Measurements from ENCODE around the gene CDK4. TPM values are rescaled to one million over a fixed set of nuclear protein-coding genes. Genes with fewer than 3 reads are reported as not detected.

The CDK4 gene
- total RNA-seq, 2 donors from 2014 or later = 132 to 242 TPM

GRCh38 chr12:57744194-57744776 is 7.8 kb downstream of the CDK4 start:
- peaks cover 65% of the 10 kb centered on the region for H3K36me3 Mint-ChIP-seq (ENCODE audit: low read depth)
- peak; percentile 54 for ATAC-seq (replicated peaks)
- H3K4me1 Mint-ChIP-seq = peaks cover 23% of the 10 kb centered on the region
- H3K9me3 Mint-ChIP-seq = no peaks in the 10 kb centered on the region
- peak overlapping the region; percentile 95 for H3K4me3 Mint-ChIP-seq
- peak overlapping the region; percentile 93 for H3K27ac Mint-ChIP-seq
- H3K27me3 Mint-ChIP-seq = no peaks in the 10 kb centered on the region

DNA sequence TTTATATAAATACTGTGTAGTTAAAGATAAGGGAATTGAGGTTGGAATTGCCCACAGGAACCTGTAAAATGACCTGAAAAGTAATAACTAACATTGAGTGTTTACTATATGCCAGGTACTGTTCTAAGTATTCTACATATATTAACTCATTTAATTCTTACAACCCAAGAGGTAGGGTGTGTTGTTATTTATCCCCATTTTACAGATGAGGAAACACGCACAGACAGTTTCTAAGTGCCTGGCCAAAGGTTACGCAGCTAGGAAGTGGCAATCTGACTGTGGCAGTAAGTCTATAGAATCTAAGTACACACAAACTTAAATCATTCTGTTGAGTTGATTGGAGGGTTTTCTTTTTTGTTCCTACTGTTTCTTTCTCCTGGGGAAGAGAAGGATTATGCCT is 8.3 kb downstream of the CDK4 start:
- Mint-ChIP-seq H3K27me3 (no peaks in the 10 kb centered on the region), H3K9me3 (no peaks in the 10 kb centered on the region), H3K4me1 (peaks cover 26% of the 10 kb centered on the region), H3K27ac (peak overlapping the region; percentile 93), H3K4me3 (peak overlapping the region; percentile 95), H3K36me3 (ENCODE audit: low read depth) (peaks cover 65% of the 10 kb centered on the region)
- no peak for ATAC-seq (replicated peaks)

- Mint-ChIP-seq H3K4me1 (peaks cover 26% of the 10 kb centered on the region), H3K27me3 (no peaks in the 10 kb centered on the region)
Observed at GRCh38 chr12:57741844-57742738, 10.0 kb downstream of the CDK4 start.

GRCh38 chr12:57741413-57741789 is 10.7 kb downstream of the CDK4 start:
- Mint-ChIP-seq H3K4me1 (peaks cover 30% of the 10 kb centered on the region), H3K27ac (peak overlapping the region; percentile 97), H3K9me3 (no peaks in the 10 kb centered on the region), H3K4me3 (peak overlapping the region; percentile 99), H3K36me3 (ENCODE audit: low read depth) (peaks cover 49% of the 10 kb centered on the region), H3K27me3 (no peaks in the 10 kb centered on the region)
- no peak for ATAC-seq (replicated peaks)

More at GRCh38 chr12:57741844-57742738, 10.0 kb downstream of the CDK4 start:
- peaks cover 49% of the 10 kb centered on the region for H3K36me3 Mint-ChIP-seq (ENCODE audit: low read depth)
- H3K9me3 Mint-ChIP-seq = no peaks in the 10 kb centered on the region
- H3K27ac Mint-ChIP-seq = peak overlapping the region; percentile 97
- peak; percentile 74 for ATAC-seq (replicated peaks)
- peak overlapping the region; percentile 99 for H3K4me3 Mint-ChIP-seq

GRCh38 chr12:57740656-57741412 is 11.3 kb downstream of the CDK4 start:
- H3K4me3 Mint-ChIP-seq = peak overlapping the region; percentile 99

DNA sequence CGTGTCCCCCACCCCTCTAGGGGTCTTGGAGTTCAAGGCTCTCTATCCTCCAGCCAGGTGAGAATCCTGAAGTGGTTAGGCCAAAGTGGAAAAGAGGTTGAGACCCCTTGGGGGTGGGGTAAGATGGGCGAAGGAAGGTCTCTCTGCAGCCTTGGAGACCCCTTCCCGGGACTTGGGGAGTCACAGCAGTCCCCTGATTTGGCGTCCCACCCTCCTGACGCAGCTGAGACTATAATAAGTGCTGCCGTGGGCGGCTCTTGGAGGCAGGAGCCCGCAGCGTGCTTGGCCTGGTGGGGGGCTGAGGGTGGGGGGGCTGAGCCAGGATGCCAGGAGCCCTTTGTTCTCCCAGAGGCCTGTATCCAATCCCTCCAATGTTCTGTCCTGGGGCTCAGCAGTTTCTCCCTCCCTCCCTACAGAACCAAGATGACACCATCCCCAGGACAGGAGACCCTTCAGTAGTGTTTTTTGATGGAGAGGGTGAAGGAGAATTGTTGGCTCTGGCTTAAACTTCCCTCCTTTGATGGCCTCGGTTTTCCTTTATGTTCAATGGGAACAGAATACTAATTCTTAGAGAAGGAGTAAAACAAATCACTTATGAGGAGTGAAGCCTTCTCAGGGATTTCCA is 12.1 kb downstream of the CDK4 start:
- no peaks in the 10 kb centered on the region for H3K9me3 Mint-ChIP-seq
- peak overlapping the region; percentile 97 for H3K27ac Mint-ChIP-seq
- no peak for ATAC-seq (replicated peaks)

More at GRCh38 chr12:57740656-57741412, 11.3 kb downstream of the CDK4 start:
- peak; percentile 68 for ATAC-seq (replicated peaks)
- no peaks in the 10 kb centered on the region for H3K27me3 Mint-ChIP-seq
- peaks cover 32% of the 10 kb centered on the region for H3K4me1 Mint-ChIP-seq
- peak overlapping the region; percentile 97 for H3K27ac Mint-ChIP-seq
- H3K9me3 Mint-ChIP-seq = no peaks in the 10 kb centered on the region
- peaks cover 46% of the 10 kb centered on the region for H3K36me3 Mint-ChIP-seq (ENCODE audit: low read depth)

GRCh38 chr12:57739387-57739786 is 12.7 kb downstream of the CDK4 start:
- Mint-ChIP-seq H3K4me1 (peaks cover 27% of the 10 kb centered on the region), H3K36me3 (ENCODE audit: low read depth) (peaks cover 48% of the 10 kb centered on the region), H3K4me3 (peak overlapping the region; percentile 99), H3K9me3 (no peaks in the 10 kb centered on the region), H3K27me3 (no peaks in the 10 kb centered on the region), H3K27ac (peak overlapping the region; percentile 80)
- no peak for ATAC-seq (replicated peaks)

More for the DNA sequence above, 12.1 kb downstream of the CDK4 start:
- Mint-ChIP-seq H3K27me3 (no peaks in the 10 kb centered on the region), H3K4me3 (peak overlapping the region; percentile 99), H3K36me3 (ENCODE audit: low read depth) (peaks cover 48% of the 10 kb centered on the region), H3K4me1 (peaks cover 27% of the 10 kb centered on the region)

DNA sequence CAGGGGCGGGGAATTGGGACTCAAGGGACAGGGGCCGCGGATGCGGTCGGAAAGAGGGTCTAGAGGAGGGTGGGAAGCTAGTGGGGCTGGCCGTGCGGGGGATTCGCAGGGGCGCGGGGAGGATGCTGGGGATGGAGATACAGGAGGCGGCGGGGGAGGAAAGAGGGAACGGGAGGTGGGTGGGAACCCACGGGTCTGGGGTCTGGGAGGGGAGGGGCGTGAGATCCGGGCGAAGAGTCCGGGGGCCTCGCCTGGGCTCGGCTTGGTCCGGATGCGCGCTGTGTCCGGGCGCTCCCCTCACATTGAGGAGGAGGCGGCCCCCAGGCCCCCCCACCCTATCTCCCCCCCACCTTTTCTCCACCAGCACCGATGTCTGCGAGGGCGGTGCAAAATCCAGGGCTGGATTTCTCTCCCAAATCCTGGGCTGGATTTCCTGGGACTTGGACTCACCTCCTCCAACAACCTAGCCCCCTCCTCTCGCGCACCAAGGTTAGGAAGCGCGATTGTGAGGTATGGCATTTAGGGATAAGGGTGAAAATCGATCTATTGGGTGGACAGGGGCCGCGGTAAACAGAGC is 13.4 kb downstream of the CDK4 start, which contains the start of gene AGAP2:
Gene AGAP2 (minus strand): TSS at position 82 of the 577 bp plus-strand sequence. CDS start 496 bp downstream, outside the sequence.
- Mint-ChIP-seq H3K4me1 (peaks cover 22% of the 10 kb centered on the region), H3K27me3 (no peaks in the 10 kb centered on the region), H3K9me3 (no peaks in the 10 kb centered on the region), H3K27ac (peak within 1 kb of the TSS; percentile 80), H3K36me3 (ENCODE audit: low read depth) (peaks cover 51% of the 10 kb centered on the region), H3K4me3 (peak within 1 kb of the TSS; percentile 99)
- no peak for ATAC-seq (replicated peaks)

DNA sequence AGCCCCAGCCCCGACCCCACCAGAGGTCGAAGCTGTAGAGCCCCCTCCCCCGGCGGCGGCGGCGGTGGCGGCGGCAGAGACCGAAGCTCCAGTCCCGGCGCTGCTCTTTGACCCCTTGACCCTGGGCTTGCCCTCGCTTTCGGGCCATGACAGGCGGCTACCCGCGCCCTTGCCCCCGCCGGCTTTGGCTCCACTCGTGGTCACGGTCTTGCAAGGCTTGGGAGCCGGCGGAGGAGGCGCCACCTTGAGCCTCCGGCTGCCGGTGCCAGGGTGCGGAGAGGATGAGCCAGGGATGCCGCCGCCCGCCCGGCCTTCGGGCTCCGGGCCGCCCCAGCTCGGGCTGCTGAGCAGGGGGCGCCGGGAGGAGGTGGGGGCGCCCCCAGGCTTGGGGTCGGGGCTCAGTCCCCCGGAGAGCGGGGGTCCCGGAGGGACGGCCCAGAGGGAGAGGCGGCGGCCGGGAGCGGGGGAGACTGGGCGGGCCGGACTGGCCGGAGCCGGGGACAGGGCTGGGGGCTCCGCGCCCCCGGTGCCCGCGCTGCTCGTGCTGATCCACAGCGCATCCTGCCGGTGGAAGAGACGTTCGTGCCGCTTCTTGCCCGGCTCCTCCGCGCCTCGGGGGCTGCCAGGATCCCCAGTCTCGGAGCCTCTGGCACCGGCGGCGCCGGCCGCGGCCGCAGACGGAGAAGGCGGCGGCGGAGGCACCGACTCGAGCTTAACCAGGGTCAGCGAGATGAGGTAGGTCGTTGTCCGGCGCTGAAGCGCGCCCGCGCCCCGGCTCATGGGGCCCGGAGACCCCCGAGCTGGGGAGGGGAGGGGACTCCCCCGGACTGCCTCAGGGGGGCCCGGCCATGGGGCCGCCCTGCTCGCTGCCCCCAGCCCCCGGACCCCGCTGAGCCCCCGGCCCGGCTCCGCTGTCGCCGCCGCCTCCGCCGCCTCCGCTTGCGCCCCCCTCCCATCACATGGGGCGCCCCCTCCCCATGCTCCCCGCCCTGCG is 14.3 kb downstream of the CDK4 start:
- peaks cover 61% of the 10 kb centered on the region for H3K36me3 Mint-ChIP-seq (ENCODE audit: low read depth)

DNA sequence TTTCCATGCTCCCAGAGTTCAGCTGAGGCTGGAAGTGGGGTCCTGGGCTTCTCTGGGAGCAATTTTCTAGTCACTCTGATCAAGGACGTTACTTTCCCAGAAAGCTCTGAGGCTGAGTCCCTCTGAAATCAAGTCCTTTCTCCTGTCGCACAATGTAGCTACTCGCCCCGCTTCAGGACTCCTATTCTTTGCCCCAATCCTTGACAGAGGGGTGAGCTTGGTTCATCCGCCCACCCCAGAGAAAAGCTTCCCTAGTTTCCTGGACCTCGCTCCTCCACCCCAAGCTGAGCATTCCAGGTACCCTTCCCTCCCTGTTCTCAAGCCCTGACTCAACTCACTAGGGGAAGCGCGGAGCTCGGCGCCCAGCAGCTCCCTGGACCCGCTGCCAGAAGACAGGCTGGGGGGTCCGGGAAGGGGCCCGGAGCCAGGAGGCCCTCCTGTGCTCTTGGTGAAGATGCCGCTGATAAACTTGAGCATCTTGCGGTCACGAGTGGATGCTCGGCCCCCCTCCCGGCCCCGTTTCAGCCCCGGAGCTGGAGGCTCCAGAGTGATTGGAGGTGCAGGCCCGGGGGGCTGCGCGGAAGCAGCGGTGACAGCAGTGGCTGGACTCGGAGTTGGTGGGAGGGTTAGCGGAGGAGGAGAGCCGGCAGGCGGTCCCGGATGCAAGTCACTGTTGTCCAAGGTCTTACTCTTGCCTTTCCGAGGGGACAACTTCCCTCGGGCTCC is 15.2 kb downstream of the CDK4 start:
- Mint-ChIP-seq H3K4me1 (peaks cover 27% of the 10 kb centered on the region), H3K9me3 (no peaks in the 10 kb centered on the region), H3K36me3 (ENCODE audit: low read depth) (peaks cover 69% of the 10 kb centered on the region), H3K27ac (peak overlapping the region; percentile 78), H3K4me3 (no peak overlapping the region), H3K27me3 (no peaks in the 10 kb centered on the region)
- no peak for ATAC-seq (replicated peaks)

More for the DNA sequence above, 14.3 kb downstream of the CDK4 start:
- H3K4me1 Mint-ChIP-seq = peaks cover 23% of the 10 kb centered on the region
- no peak for ATAC-seq (replicated peaks)
- H3K27ac Mint-ChIP-seq = no peak overlapping the region
- H3K9me3 Mint-ChIP-seq = no peaks in the 10 kb centered on the region
- H3K27me3 Mint-ChIP-seq = no peaks in the 10 kb centered on the region
- no peak overlapping the region for H3K4me3 Mint-ChIP-seq

DNA sequence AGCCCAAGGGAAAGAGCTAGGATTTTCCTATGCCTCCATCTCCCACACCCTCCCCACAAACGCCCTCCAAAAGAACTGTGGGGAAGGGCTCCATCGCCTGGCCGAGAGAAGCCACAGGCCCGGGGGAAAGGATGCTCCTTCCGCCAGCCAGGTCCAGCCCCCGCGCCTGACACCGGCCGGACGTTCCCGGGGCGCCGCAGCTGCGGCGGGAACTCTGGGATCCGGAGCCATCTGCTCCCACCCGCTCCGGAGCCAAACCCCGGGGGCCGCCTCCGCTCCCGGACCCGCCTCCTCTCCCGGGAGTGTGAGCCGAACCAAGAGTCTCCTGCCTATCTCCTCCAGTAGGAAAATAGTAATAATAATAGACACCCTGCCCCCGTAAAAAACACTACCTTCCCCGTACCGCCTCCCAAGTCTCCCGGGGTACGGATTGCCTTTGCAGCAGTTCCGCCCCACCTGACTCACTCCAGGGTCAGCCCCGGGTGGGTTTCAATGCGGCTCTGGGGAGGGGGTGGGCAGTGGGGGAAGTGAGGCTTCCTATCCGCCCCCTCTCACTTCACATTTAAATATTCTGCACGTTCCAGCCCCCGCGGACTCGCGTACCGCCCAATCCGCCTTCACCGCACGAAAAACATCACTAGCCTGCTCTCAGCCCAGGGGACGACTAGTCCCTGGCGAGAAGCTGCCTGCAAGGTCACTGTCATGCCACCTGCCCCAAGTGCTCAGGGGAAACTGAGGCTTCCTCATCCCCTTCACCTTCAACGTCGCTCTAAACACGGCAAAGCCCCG is 16.0 kb downstream of the CDK4 start:
- Mint-ChIP-seq H3K4me3 (no peak overlapping the region), H3K9me3 (no peaks in the 10 kb centered on the region), H3K27ac (peak overlapping the region; percentile 78), H3K27me3 (no peaks in the 10 kb centered on the region), H3K36me3 (ENCODE audit: low read depth) (peaks cover 74% of the 10 kb centered on the region), H3K4me1 (peaks cover 24% of the 10 kb centered on the region)
- no peak for ATAC-seq (replicated peaks)
